ENCODE data around the gene SEMA3G.

The SEMA3G gene

DNA sequence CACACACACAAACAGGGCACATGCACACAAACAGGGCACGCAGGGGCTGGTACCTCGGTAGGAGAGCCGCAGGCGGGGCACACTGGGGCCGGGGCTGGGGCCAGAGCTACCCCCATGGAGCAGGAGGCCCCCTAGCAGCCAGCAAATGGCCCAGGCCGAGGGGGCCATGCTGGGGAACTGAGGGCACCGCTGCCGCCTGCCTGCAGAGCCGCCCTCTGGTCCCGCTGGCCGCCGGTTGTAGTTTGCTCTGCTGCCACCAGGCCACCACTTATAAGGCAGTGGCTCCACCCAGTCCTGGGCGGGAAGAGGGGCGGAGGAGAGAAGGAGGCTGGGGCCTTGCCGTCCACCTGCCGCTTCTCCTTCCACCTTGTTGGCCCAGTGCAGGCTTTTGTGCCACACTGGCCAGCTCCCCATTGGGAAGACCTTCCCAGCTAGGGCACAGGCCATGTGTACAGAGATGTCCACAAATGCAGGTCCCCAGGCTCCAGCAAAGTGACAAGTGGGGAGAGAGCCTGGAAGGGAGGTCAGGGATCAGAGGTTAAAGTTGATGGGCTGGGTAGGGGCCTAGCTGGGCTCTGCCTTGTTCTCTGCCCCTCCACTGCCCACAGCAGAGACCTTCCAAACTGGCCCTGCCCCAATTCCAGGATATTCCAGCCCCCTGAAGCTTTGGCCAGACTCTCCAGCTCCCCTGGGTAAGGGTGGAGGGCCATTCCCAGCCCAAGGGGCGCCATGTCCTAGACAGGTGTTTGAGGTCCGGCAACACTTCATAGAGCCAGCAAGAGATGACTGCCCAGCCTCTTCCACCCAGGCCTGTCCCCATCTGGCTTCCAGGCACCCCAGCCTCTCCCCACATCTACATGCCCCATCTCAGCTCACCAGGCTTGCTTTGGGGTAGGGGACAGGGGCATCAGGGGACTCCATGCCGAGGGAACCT lies at the start of gene SEMA3G:
Gene SEMA3G, minus strand, starts transcription at position 244 of the 934 bp plus-strand sequence. Its CDS starts 76 bp downstream, at position 168.
- peak; percentile 58 to 66 for DNase-seq

DNA sequence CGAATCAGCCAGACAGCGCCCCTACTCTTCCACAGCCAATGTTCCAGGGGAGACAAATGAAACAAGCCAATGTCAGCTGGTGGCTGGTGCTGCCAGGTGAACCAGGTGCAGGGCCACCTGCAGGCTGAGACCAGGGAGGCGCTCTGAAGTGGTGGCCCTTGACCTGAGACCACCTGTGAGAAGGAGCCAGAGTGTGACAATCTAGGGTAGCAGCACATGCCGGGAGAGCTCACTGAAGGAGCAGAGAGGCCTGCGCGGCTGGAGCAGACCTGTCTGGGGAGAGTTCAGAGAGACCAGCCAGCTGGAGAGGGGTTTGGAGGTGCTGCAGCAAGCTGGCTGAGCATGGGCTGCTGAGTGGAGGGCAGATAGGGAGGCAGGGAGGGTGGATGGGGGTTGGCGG lies 49.5 kb upstream of the SEMA3G start:
- no peak for DNase-seq

DNA sequence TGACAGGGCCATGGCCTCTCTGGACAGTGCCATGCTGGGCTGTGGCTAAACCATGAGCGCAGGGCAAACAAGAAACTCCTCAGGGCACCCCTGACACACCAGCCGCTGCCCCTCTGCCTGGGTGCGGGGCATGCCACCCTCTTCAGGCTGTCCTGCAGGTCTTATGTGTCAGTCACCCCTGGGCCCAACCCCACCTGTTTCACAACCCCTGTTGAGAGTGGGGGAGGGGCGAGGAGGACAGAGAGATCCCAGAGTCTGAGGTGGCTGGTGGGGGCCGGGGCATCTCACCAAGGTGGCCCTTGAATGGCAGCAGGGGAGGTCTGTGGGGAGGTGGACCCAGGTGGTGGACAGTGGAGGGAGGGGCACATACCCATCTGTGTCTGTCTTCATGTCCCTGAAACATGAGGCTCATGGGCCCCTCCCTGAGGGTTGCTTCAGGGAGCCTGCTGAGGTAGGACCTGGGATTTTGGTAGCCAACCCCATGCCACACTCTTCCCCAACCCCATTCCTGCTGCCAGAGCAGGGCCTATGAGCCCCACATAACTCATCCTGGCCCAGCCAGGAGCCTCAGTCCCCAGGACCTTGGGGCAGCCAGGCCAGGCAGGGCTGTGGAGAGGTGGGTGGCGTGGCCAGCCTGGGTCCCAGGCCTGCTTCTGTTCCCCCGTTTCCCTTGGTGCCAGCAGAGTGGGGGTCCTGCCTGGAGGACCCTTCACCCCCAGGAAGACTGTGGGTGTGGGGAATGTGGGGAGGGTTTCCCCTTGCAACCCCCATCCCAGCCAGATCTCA lies 48.5 kb upstream of the SEMA3G start:
- DNase-seq: no peak

DNA sequence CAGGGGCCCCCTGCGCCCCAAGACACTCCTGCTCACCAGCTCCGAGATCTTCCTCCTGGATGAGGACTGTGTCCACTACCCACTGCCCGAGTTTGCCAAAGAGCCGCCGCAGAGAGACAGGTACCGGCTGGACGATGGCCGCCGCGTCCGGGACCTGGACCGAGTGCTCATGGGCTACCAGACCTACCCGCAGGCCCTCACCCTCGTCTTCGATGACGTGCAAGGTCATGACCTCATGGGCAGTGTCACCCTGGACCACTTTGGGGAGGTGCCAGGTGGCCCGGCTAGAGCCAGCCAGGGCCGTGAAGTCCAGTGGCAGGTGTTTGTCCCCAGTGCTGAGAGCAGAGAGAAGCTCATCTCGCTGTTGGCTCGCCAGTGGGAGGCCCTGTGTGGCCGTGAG lies 47.2 kb upstream of the SEMA3G start:
- DNase-seq: no peak

DNA sequence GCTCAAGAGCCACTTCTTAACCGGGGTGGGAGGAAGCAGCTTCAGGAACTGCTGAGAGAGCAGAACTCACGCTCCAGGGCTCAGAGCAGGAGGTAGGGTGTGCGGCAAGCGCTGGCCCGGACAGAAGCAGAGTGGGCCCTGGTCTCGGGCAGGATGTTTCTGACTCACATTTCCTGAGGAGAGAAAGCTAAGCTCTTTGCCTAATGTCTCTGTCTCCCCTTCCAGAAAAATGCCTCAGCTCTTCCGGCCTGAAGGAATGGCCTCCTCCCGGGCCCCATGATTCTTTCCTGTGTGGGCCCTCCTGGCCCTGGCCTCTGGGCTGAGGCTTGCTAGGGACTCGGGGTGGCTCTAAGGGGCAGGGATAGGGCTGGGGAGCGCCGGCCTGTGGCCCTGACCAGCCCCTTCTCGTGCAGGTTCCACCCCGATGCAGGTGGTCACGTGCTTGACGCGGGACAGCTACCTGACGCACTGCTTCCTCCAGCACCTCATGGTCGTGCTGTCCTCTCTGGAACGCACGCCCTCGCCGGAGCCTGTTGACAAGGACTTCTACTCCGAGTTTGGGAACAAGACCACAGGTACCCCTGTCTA lies 46.1 kb upstream of the SEMA3G start:
- no peak for DNase-seq

DNA sequence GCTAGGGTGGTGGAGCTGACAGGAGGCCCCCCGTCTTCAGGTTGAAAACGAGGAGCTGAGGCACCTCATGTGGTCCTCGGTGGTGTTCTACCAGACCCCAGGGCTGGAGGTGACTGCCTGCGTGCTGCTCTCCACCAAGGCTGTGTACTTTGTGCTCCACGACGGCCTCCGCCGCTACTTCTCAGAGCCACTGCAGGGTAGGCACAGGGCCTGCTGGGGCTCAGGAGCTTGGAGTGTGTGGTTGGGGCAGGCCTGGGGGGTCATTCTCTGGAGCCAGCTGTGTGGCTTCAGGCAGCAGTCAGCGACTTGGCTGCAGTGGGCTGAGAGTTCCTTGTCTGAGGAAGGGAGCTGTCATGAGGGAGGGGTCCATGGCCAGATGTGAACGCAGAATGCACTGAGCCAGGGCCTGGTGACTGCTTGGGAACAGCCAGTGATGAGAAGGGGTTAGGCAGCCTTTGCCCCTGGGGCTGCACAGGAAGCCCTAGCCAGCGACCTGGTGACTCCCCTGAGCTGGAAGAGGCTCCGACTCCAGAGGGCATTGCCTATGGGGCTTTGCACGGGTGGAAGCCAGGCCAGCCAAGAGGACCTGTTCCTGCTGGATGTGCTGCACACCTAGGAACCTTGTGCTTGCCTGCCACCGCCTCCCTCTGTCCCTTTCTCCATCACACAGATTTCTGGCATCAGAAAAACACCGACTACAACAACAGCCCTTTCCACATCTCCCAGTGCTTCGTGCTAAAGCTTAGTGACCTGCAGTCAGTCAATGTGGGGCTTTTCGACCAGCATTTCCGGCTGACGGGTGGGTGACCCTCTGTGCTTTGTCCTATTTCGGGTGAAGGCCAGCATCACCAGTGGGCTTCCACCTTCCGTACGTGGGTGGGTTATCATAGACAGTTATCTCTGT lies 45.4 kb upstream of the SEMA3G start:
- DNase-seq: no peak

DNA sequence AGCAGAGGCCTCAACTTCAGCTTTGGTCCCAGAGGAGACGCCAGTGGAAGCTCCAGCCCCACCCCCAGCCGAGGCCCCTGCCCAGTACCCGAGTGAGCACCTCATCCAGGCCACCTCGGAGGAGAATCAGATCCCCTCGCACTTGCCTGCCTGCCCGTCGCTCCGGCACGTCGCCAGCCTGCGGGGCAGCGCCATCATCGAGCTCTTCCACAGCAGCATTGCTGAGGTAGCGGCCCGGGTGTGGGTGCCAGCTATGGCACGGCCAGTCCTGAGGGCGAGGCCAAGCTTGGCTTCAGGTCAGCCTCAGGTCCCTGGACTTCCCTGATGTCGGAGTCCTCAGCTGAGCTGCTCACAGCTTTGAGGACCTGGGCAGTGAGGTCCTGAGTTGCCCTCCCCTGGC lies 44.5 kb upstream of the SEMA3G start:
- DNase-seq: no peak

DNA sequence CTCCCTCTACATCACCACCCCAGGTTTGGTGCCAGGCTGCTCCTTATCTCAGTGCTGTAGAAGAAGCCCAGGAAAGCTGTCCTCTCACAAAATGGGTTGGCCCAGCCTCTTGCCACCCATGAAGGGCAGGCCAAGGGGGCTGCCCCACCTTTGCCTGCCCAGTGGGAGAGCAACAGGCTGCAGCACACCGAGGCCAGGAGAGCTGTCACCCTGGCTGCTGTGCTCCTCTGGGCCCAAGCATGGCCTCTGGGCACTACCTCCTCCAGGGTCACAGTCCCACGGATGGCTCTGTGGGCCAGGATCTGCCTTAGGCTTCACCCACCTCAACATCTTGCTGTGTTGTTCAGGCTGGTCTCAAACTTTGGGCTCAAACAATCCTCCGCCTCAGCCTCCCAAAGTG lies 43.8 kb upstream of the SEMA3G start:
- no peak for DNase-seq

DNA sequence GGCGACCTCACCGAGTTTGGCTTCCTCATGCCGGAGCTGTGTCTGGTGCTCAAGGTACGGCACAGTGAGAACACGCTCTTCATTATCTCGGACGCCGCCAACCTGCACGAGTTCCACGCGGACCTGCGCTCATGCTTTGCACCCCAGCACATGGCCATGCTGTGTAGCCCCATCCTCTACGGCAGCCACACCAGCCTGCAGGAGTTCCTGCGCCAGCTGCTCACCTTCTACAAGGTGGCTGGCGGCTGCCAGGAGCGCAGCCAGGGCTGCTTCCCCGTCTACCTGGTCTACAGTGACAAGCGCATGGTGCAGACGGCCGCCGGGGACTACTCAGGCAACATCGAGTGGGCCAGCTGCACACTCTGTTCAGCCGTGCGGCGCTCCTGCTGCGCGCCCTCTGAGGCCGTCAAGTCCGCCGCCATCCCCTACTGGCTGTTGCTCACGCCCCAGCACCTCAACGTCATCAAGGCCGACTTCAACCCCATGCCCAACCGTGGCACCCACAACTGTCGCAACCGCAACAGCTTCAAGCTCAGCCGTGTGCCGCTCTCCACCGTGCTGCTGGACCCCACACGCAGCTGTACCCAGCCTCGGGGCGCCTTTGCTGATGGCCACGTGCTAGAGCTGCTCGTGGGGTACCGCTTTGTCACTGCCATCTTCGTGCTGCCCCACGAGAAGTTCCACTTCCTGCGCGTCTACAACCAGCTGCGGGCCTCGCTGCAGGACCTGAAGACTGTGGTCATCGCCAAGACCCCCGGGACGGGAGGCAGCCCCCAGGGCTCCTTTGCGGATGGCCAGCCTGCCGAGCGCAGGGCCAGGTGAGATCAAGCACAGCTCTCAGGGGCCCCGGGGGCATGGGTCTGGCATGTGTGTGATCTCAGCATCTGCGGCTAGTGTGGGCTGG lies 43.1 kb upstream of the SEMA3G start:
- no peak for DNase-seq

DNA sequence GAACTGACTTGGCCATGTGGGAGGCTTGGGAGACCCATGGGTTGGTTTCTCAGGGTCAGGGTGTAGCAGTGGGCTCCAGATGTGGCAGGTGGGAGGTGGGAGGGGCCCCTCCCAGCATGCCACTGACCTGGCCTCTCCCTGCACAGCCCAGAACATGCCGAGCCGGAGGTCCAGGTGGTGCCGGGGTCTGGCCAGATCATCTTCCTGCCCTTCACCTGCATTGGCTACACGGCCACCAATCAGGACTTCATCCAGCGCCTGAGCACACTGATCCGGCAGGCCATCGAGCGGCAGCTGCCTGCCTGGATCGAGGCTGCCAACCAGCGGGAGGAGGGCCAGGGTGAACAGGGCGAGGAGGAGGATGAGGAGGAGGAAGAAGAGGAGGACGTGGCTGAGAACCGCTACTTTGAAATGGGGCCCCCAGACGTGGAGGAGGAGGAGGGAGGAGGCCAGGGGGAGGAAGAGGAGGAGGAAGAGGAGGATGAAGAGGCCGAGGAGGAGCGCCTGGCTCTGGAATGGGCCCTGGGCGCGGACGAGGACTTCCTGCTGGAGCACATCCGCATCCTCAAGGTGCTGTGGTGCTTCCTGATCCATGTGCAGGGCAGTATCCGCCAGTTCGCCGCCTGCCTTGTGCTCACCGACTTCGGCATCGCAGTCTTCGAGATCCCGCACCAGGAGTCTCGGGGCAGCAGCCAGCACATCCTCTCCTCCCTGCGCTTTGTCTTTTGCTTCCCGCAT lies 42.3 kb upstream of the SEMA3G start:
- no peak for DNase-seq

DNA sequence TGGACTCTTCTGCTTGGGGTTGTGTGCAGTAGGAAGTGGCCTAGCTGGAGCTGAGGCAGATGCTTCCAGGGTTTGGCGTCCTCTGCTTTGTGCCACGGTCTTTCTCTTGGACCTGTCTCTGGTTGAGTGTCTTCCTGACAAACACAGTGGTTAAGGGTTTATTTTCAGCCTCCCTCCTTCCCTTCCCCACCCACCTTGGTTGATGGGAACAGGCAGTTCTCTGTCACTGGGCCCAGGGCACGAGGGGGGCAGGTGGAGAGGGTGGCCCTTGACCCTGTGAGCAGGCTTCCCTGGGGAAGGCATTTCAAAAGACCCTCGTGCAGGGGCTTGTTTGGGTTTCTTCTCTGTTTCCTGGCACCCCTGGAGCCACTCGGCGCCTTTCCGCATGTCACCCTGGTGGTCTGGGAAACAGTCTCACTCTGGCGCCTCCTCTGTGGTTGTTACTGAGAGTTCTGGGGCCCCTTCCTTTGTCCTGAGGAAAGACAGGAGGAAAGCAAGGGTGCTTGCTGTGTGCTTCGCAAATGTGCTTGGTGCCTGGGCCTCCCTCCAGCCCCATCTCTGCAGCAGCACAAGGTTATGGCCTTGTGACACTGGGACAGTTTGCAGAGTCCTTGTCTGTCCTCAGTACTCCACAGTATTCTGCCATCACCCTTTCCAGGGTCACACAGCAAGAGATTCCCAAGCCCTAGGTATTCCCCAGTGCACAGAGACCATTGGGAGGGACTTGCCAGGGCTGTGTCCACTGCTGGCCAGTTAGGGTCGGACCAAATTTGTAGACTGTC lies 40.0 kb upstream of the SEMA3G start:
- no peak for DNase-seq

DNA sequence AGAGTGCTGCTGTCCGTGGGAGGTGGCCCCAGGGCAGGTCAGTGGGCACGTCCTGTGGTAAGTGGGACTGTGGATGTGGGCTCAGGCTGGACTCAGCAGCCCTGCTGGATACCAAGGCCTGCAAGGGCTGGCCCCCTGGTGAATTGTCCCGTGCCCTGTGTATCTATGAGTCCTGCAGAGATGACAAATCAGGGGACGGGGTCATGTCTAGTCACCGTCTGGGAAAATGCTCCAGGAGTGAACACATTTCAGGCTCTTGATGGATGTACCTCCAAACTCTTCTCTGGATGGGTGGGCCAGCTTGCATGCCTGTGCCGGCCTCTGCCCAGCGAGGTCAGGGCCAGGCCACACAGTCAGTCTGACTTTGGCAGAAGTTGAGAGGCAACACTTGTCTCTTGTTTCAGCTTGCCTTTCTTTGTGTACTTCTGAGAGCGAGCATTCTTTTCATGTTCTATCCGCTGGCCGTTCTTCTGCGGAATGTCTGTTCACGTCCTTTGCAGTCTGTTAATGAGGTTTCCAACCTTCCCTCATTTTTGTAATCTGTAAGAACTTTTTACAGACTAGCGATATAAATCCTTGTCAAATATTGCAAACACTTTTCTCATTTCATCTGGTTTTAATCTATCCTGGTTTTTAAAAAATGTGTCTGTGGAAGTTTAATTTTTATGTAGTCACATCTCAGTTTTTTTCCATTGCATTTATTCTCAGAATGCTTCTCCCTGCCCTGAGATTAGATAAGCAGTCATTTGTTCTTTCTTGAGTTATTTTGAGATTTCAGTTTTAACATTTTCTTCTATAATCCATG lies 38.9 kb upstream of the SEMA3G start:
- DNase-seq: no peak

DNA sequence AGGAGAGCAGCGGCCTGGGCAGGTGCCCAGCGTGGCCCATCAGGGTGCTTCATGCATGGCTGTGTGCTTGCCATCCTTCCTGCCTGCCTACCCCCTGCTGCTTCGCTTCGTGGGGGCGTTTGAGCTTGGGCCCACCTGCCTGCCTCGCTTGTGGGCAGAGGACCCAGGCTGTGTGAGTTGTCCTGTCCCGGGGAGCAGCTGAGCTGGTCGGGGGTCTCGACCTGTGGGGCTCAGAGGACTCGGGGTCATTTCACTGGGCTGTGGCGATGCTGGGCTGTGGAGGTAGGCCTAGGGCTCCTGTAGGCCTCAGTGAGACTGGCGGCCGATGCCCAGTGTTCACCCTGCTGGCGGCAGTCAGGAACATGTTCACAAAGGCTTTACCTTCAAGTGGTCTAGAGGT lies 38.2 kb upstream of the SEMA3G start:
- no peak for DNase-seq

DNA sequence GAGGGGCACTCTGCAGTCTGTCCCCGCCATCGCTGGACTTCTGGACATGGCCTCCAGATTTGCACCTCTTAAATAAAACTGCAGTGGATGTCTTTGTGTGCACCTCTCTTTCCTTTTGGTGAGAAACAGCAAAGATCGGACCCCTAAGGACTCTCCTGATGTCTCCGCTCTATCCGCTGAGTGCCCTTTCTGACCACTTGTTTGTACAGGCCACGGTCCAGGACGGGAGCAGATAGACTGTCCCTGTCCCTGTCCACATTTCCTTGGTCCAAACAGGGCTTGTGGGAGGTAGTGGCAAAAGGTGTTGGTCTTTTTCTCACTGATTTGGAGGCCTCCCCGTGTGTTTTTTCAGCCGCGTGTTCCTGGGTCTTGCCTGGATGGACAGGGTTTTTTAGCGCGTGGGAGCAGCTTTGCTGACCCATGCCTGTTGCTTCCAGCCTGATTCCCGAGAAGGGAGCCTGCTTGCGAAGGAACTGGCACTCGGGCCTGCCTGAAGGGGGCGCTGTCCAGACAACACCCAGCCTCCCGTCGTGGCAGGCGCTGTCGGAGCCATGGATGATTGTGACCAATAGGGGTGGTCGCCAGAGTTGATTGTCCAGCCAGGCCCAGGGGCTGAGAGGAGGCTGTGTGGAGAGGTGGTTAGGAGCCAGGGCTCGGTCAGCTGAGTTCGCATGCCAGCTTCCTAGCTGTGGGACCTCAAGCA lies 37.1 kb upstream of the SEMA3G start:
- no peak for DNase-seq

DNA sequence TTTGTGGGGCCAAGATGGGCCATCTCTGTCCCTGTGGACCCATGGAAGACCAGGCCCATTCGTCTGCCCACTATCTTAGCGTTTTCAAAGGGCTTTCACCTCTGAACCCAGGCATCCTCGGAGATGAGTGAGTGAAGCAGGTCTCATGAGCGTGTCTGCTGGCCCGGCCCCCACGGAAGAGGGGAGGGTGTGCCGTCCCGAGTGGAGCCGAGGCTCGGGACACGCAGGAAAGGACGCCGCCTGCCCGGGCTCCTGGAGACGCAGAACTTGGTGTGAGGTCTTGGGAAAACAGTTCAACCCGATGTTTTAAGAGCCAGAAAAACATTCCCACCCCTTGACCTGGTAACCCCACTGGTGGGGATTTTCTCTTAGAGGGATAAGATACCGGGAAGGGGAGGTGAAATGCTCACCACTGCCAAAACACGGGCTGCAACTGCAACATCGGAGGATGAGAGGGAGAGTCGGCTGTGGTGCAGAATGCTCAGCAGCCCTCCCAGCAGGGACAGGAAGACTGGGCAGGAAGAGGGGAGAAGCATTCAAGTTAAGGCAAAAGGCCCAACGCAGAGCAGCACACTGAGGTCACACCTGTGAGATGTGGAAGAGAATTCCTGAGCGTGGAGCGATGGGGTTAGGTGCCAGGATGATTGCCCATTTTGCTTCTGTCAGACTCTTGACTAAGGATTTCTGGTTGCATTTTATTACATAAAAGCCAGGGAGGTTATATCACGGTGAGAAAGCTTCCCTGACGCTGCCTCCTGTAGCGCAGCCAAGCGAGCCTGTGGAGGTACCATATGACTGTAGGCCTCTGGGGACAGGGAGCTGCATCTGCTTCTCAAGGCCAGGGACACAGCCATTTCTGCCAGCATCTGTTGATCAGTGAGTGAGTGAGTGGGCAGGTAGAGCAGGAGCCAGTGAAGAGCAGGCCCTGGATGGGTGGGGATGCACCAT lies 36.1 kb upstream of the SEMA3G start:
- DNase-seq: no peak

DNA sequence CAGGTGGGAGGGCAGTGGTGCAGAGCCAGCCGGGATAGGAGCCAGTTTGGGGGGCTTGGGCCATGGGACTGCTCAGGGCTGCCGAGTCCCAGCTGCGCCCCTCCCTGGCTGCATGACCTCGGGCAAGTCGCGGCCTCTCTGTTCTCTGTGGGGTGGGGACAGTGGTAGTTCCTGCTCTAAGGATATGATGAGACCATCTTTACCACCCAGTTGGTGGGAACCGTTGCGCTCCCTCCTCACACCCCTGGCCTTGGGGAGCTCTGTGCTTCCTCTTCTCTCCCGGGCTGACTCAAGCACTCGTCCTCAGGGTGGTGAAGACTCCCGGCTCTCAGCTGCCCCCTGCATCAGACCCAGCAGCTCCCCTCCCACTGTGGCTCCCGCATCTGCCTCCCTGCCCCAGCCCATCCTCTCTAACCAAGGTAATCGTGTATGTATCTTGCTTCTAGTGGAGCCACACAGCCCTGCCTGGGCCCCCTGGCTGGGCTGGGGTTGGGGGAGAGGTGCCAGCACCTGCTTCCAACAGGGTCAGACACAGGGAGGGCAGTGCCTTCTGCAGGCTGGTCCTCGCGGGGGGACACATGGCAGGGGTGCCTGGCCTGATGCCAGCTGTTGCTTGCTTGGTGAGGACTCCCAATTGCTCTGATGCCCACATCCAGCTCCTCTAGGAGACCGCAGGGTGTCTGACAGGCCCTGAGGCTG lies 35.1 kb upstream of the SEMA3G start:
- DNase-seq: no peak
